Omental fat pad (tissue), 4 donors: ENCODE data around the gene SSBP3. TPM values are rescaled to one million over a fixed set of nuclear protein-coding genes. Genes with fewer than 3 reads are reported as not detected.

ENCODE experiments used
- ATAC-seq: fragments of 150-250 bp; one replicate; pipeline ENCODE4 v1.9.1; 2016; ENCODE audit warnings: mild to moderate bottlenecking, moderate library complexity; ENCODE audit not compliant: low FRiP score
- DNase-seq: peaks from one replicate; pipeline ENCODE4 v3.0.0-alpha.2; 2019; ENCODE audit warnings: low spot score
- CTCF ChIP-seq, 3 donors: fragments of 450-650 bp; IDR thresholded peaks; one replicate each; pipeline ENCODE4 v1.5.1; 2016 to 2017; ENCODE audit warnings: antibody characterized with exemption in 3 of 3, mild to moderate bottlenecking in 3 of 3, moderate library complexity in 2 of 3
- total RNA-seq, 4 donors: library from RNA; depleted of rRNA; stranded (reverse); fragments of >200 nt; gene quantifications; one replicate each; pipeline ENCODE4 v1.1.0, GENCODE V29; 2016

SSBP3 gene
- total RNA-seq, 4 donors from 2014 or later = 21.0 to 32.6 (median 22.9) TPM

- TF ChIP-seq CTCF (IDR thresholded peaks at IDR 0.05) = no peak
- ATAC-seq (no peak), DNase-seq (no peak)
These were observed 61.1 kb downstream of the SSBP3 start for GRCh38 chr1:54345116-54345515.

- DNase-seq (no peak), ATAC-seq (no peak)
- no peak for TF ChIP-seq CTCF (IDR thresholded peaks at IDR 0.05)
These were observed 63.2 kb downstream of the SSBP3 start for GRCh38 chr1:54342742-54343687.

DNA sequence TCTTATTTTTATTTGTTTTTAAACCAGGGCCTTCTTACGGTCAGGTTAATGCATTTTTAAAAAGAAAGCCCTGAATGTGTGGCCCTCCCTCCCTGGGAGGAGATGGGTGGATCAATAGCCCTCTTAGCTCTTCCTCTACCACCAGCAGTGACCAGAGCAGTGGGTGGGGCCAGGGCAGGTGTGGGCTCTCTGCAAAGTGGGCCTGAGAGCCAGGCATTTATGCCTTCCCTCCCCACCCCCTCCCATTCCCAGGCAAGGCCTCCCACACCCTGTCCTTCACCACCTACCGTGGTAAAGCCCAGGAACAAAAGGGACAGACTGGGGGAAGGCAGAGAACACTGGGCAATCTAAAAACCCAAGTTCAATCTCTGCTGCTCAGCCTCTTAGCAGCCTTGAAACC, 63.9 kb downstream of the SSBP3 start:
- DNase-seq (no peak), ATAC-seq (no peak)
- no peak for TF ChIP-seq CTCF (IDR thresholded peaks at IDR 0.05)

GRCh38 chr1:54341763-54342162, 64.4 kb downstream of the SSBP3 start:
- TF ChIP-seq CTCF (IDR thresholded peaks at IDR 0.05) = no peak
- ATAC-seq (no peak), DNase-seq (no peak)

- TF ChIP-seq CTCF (IDR thresholded peaks at IDR 0.05) = no peak
- no peak for ATAC-seq
- no peak for DNase-seq
These were observed 65.3 kb downstream of the SSBP3 start for GRCh38 chr1:54340878-54341277.

DNA sequence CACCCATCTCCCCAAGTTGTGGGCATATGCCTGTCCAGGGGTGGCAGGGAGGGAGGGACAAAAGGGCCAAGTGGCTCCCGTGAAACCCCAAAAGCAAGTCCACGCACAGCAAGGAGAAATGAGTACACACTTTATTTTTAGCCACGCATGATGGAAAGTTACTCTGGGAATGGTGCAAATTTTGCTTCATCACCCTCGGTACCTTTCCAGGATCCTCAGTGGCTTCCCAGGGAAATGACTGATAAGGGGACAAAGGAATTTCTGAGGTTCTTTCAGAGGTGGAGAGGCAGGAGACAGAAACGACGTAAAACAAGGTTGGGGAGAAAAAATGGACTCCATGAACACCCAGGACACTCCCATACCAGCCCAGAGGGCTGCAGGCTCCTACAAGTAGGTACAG, 65.8 kb downstream of the SSBP3 start:
- DNase-seq (no peak), ATAC-seq (no peak)
- no peak for TF ChIP-seq CTCF (IDR thresholded peaks at IDR 0.05)

GRCh38 chr1:54339126-54339525, 67.1 kb downstream of the SSBP3 start:
- TF ChIP-seq CTCF (IDR thresholded peaks at IDR 0.05) = no peak
- DNase-seq = no peak
- no peak for ATAC-seq
